Fibroblast of mammary gland (primary cell): ENCODE measurements around the gene ST3GAL3.

Source experiments
- DNase-seq: peaks from one replicate; pipeline ENCODE4 v3.0.0-alpha.2; 2010; ENCODE audit warnings: low read depth
- H3K4me3 ChIP-seq: 2 replicates; pipeline ENCODE4 v1.5.1; 2011; ENCODE audit warnings: low read depth, mild to moderate bottlenecking, low read length, moderate library complexity; ENCODE audit not compliant: control insufficient read depth
- TF ChIP-seq, protein P1 (sequence below): conservative IDR thresholded peaks from 2 replicates; pipeline ENCODE4 v1.5.1; 2011; ENCODE audit warnings: low read depth, low read length, inconsistent platforms; ENCODE audit not compliant: control insufficient read depth, insufficient read depth

ST3GAL3 gene

DNA sequence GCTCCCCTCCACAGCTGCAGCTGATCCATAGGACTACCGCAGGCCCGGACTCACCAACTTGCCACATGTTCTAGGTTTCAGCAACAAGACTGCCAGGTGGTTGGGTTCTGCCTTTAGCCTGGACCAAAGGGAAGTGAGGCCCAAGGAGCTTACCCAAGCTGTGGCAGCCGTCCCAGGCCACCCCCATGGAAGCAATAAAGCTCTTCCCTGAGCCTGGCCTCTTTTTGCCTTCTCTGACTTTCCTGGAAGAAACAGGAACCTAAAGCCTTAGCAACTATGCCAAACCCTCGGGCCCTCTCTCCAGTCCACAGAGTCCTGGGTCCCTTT lies 223.6 kb downstream of the ST3GAL3 start:
- TF ChIP-seq, protein P1, sequence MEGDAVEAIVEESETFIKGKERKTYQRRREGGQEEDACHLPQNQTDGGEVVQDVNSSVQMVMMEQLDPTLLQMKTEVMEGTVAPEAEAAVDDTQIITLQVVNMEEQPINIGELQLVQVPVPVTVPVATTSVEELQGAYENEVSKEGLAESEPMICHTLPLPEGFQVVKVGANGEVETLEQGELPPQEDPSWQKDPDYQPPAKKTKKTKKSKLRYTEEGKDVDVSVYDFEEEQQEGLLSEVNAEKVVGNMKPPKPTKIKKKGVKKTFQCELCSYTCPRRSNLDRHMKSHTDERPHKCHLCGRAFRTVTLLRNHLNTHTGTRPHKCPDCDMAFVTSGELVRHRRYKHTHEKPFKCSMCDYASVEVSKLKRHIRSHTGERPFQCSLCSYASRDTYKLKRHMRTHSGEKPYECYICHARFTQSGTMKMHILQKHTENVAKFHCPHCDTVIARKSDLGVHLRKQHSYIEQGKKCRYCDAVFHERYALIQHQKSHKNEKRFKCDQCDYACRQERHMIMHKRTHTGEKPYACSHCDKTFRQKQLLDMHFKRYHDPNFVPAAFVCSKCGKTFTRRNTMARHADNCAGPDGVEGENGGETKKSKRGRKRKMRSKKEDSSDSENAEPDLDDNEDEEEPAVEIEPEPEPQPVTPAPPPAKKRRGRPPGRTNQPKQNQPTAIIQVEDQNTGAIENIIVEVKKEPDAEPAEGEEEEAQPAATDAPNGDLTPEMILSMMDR = no peak
- H3K4me3 ChIP-seq = no peak overlapping the region
- no peak for DNase-seq

DNA sequence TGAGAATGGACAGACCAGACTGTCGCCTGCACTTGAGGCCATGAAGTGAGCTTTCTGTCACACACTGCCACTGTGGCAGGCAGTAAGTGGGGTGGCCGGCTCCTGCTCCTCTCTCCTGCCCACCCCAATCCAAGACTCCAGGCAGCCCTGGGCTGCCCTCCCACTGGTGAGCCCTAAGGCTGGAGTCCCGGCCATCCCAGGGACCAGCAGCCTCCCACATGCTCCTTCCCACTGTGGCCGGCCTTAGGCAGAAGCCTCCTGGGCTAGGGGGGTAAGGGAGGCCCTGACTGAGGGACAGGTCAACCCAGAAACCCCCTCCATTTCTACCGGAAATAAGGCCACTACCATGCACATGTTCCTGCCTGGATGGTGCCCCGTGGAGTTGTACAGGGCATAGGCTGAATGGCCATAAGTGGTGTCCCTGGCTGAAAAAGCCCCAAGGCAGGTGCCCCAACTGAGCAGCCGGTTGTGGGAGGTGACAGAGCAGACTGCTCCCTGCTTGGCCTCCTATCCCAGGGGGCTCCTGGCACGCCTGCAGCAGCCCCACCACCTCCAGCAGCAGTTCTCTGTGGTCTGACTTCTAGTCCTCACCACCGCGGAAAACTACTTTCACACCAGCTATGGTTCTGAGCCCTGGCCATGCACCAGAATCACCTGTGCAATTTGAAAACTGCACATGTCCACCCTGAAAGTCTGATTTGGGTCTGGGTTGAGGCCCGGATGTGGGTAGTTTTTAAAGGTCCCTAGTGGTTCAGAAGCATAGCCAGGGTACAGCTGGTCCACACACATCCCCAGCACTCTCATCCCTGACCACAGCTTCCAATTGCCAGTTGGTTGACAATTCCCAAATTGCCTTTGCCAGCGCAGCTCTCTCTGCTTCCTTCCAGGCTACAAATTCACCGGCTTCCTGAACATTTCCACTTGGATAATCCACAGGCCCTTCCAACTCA lies 224.7 kb downstream of the ST3GAL3 start:
- H3K4me3 ChIP-seq = no peak overlapping the region
- DNase-seq = no peak
- TF ChIP-seq, protein P1 = no peak

DNA sequence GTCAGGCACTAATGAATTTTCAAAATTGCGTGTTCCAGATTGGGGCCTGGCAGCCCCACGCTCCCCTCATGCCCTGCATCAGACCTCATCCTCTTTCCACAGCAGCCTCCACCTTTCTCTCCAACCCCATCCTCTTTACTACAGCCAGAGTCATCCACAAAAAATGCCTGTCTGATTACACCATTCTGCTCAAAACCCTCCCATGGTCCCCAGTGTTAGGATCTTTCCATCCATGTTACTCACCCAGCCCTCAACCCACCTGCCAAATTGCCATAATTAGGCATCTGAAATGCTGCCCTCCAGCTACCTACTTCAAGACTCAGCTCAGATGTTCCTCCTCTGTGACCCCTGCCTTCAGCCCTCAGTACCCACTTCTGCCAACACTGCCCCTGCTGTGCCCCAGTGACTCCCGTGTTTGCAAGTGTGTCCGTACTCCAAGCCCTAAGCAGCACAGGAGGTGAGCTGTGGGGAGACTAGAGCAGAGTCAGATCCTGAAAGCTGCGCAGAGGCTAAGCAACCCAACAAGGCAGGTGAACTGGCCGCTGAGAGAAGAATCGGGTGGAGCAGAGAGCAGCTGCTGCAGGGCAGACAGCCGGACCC lies 225.6 kb downstream of the ST3GAL3 start:
- peak overlapping the region; percentile 42 for H3K4me3 ChIP-seq
- DNase-seq = peak; percentile 57
- TF ChIP-seq, protein P1 = no peak

DNA sequence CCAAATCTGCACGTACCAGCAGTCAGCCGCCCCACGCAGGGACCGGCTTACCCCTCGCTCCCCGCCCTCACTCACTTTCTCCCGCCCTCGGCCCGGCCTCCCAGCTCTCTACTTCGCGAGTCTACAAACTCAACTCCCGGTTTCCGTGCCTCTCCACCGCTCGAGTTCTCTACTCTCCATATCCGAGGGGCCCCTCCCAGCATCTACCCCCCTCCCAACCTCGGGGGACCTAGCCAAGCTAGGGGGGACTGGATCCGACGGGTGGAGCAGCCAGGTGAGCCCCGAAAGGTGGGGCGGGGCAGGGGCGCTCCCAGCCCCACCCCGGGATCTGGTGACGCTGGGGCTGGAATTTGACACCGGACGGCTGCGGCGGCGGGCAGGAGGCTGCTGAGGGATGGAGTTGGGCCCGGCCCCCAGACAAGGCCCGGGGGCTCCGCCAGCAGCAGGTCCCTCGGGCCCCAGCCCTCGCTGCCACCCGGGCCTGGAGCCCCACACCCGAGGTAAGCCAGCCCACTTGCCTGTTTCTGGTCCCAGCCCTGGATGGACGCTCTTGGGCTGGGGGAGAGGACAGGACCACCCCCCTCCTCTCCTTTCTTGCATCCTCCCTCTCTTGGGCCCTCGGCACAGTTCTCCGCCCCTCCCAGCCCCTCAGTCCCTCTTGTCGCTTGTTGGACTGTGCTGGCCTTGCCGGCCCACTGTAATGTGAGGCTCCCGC lies 226.2 kb downstream of the ST3GAL3 start, which contains the start of gene ARTN:
Gene ARTN (plus strand): TSS at position 416 of the 715 bp plus-strand sequence. CDS start 1,856 bp downstream, outside the sequence.
- TF ChIP-seq, protein P1 = no peak
- H3K4me3 ChIP-seq = peak within 1 kb of the TSS; percentile 42
- no peak for DNase-seq

DNA sequence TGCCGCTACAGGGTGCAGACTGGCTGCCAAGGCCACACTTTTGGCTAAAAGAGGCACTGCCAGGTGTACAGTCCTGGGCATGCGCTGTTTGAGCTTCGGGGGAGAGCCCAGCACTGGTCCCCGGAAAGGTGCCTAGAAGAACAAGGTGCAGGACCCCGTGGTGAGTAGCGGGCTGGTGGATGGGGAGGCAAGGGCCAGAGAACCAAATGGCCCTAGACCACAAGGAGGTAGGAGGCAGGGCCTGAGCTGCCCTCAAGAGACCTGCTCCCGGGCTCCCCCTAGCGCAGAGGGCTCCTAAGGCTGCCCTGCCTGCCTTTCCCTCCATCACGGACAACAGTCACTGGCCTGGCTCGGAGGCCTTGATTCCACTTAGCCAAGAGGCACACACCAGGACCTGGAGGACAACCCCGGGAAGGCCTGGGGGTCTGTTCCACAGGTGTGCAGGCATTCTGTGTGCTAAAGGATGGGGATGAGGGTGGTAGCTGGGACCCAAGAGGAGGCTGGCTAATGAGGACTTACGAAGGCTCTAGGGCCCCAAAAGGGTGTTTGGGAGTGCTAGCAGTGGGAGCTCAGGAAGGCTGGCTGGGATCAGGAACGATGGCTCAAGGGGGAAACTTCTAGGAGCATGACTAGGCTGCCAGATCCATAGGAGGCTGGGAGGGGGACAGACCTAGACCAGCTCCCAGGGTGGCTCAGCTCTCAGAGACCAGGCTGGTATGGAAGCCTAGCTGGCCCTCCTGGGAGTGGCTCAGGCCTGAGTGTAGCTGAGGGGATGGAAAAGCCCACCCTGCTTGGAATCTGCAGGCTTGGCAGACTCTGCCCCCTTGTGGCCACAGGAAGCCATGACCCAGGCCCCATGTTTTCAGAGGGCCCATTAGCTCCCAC lies 227.0 kb downstream of the ST3GAL3 start:
- no peak overlapping the region for H3K4me3 ChIP-seq
- peak; percentile 58 for DNase-seq
- TF ChIP-seq, protein P1 = peak; percentile 87

DNA sequence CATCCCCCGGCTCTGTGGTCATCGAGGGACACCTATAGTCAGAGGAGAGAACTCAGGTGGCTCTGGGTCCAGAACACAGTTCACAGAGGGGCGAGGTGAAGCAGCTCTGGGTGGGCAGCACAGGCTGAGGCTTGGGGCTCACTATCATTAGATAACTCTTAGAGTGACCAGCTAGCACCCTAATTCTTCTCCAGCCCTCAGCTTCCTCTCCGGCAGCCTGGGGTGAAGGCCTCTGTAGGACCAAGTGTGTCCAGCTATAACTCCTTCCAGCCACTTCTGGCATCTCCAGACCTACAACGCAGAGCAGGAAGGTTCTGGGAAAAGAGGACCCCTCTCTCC lies 227.6 kb downstream of the ST3GAL3 start:
- TF ChIP-seq, protein P1 = no peak
- no peak overlapping the region for H3K4me3 ChIP-seq
- DNase-seq = no peak
